ENCODE measurements around the gene NIT1.
"Not testable (repeated sequence)": the region's sequence is repeated elsewhere in the genome, so short reads cannot be mapped to it uniquely, and the experiment has no call there.

Gene NIT1

GRCh38 chr1:161115132-161115711 lies 2.7 kb upstream of the NIT1 start:
- DNase-seq (ENCODE audit: low read depth): no peak

- DNase-seq (ENCODE audit: low read depth): not testable (repeated sequence)
These were observed 1.9 kb upstream of the NIT1 start for GRCh38 chr1:161115961-161116360.

- DNase-seq (ENCODE audit: low read depth): peak; percentile 60
These were observed 1.4 kb downstream of the NIT1 start for GRCh38 chr1:161119092-161119903.

GRCh38 chr1:161121042-161121650 lies 3.2 kb downstream of the NIT1 start:
- no peak for DNase-seq (ENCODE audit: low read depth)

- DNase-seq (ENCODE audit: low read depth): no peak
These were observed 3.9 kb downstream of the NIT1 start for GRCh38 chr1:161121834-161122233.

GRCh38 chr1:161122967-161123366 lies 5.1 kb downstream of the NIT1 start:
- no peak for DNase-seq (ENCODE audit: low read depth)

- DNase-seq (ENCODE audit: low read depth): no peak
These were observed 9.7 kb downstream of the NIT1 start for GRCh38 chr1:161127649-161128048.

GRCh38 chr1:161128591-161129420 lies 10.9 kb downstream of the NIT1 start:
- DNase-seq (ENCODE audit: low read depth): no peak

- DNase-seq (ENCODE audit: low read depth): no peak
These were observed 12.4 kb downstream of the NIT1 start for GRCh38 chr1:161130266-161130665.

- no peak for DNase-seq (ENCODE audit: low read depth)
These were observed 13.9 kb downstream of the NIT1 start for GRCh38 chr1:161131523-161132409.

GRCh38 chr1:161132410-161133219 lies 14.7 kb downstream of the NIT1 start, which contains the start of gene DEDD:
TSS of gene DEDD (minus strand) at chr1:161132667. CDS start at chr1:161124462, 8,205 bp downstream.
- peak; percentile 88 for DNase-seq (ENCODE audit: low read depth)

- DNase-seq (ENCODE audit: low read depth): no peak
These were observed 15.4 kb downstream of the NIT1 start for GRCh38 chr1:161133220-161133740.

GRCh38 chr1:161137881-161138280 lies 20.0 kb downstream of the NIT1 start:
- DNase-seq (ENCODE audit: low read depth): no peak

- no peak for DNase-seq (ENCODE audit: low read depth)
These were observed 20.5 kb downstream of the NIT1 start for GRCh38 chr1:161138431-161138830.

GRCh38 chr1:161139766-161140165 lies 21.9 kb downstream of the NIT1 start:
- DNase-seq (ENCODE audit: low read depth): no peak

- DNase-seq (ENCODE audit: low read depth): no peak
These were observed 23.0 kb downstream of the NIT1 start for GRCh38 chr1:161140755-161141400.

GRCh38 chr1:161145832-161146231 lies 27.9 kb downstream of the NIT1 start:
- DNase-seq (ENCODE audit: low read depth): no peak

GRCh38 chr1:161153176-161153575 lies 35.3 kb downstream of the NIT1 start:
- no peak for DNase-seq (ENCODE audit: low read depth)

GRCh38 chr1:161153682-161154337 lies 35.9 kb downstream of the NIT1 start, which contains the start of gene UFC1:
TSS of gene UFC1 (plus strand) at chr1:161153978. CDS start at chr1:161153998, 20 bp downstream.
- peak; percentile 71 for DNase-seq (ENCODE audit: low read depth)
